GM12892 (cell line): Measurements from ENCODE around the gene LGMN.

Experiments
- POLR2A ChIP-seq: IDR thresholded peaks from 2 replicates; pipeline ENCODE4 v1.6.1; 2011; ENCODE audit warnings: low read depth, low read length, control low read depth
- POLR2AphosphoS5 ChIP-seq: IDR thresholded peaks from 2 replicates; pipeline ENCODE4 v1.6.1; 2011; ENCODE audit warnings: low read depth, low read length, control low read depth

DNA sequence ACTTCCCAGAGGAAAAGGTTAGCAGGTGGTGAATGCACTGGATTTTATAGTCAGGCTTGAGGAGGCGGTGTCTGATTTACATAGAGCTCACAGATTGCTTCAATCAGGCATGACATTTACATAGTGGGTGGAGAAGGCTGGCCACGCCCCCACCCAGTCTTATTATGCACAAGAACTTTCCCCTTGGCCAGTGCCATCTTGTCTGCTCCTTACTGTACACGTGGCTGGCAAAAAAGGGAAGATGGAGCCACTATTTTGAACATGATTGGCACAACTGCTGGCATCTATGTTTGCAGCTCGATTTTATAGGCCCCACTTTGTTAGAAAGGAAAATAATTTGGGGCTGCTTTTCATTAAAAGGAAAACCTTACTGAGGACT, 10.9 kb upstream of the LGMN start:
- no peak for TF ChIP-seq POLR2A
- no peak for TF ChIP-seq POLR2AphosphoS5
